ENCODE data around the gene TMEM247. TPM values are rescaled to one million over a fixed set of nuclear protein-coding genes. Genes with fewer than 3 reads are reported as not detected.

TMEM247 gene
- total RNA-seq, 2 donors from 2014 or later: not detected

DNA sequence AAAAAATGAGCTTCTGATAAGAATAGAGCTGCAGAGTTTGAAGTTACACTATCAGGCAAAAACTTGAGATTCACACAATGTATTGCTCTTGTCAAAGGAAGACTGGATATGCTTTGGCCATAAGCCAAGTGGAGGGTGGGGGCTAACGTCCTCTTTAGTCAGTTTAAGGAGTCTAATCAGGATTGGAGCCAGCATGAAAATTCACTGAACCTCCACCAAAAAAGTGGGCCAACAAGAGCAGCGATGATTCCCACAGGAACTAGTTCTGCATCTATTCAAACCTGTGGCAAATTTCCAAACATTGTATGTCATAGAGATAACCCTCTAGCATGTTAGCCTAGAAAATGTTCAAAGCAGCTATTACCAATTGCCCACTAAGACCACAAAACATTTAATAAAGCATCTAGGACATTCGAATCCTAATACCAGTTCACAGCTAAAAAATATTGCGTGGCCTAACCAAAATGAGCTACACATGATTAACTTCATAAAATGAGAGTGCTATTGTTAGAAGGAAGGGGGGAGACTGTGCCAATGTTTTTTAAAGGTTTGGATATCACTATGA, 43.5 kb upstream of the TMEM247 start:
- TF ChIP-seq, protein P1, sequence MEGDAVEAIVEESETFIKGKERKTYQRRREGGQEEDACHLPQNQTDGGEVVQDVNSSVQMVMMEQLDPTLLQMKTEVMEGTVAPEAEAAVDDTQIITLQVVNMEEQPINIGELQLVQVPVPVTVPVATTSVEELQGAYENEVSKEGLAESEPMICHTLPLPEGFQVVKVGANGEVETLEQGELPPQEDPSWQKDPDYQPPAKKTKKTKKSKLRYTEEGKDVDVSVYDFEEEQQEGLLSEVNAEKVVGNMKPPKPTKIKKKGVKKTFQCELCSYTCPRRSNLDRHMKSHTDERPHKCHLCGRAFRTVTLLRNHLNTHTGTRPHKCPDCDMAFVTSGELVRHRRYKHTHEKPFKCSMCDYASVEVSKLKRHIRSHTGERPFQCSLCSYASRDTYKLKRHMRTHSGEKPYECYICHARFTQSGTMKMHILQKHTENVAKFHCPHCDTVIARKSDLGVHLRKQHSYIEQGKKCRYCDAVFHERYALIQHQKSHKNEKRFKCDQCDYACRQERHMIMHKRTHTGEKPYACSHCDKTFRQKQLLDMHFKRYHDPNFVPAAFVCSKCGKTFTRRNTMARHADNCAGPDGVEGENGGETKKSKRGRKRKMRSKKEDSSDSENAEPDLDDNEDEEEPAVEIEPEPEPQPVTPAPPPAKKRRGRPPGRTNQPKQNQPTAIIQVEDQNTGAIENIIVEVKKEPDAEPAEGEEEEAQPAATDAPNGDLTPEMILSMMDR (IDR thresholded peaks at IDR 0.05): no peak
- Histone ChIP-seq H3K9me3 (no peaks in the 10 kb centered on the region), H3K4me3 (no peak overlapping the region), H3K4me1 (peaks cover 0 to 14% of the 10 kb centered on the region in 2 donors), H3K27ac (no peak overlapping the region), H3K36me3 (no peaks in the 10 kb centered on the region), H3K27me3 (no peaks in the 10 kb centered on the region)
- DNase-seq (ENCODE audit: low spot score): no peak

DNA sequence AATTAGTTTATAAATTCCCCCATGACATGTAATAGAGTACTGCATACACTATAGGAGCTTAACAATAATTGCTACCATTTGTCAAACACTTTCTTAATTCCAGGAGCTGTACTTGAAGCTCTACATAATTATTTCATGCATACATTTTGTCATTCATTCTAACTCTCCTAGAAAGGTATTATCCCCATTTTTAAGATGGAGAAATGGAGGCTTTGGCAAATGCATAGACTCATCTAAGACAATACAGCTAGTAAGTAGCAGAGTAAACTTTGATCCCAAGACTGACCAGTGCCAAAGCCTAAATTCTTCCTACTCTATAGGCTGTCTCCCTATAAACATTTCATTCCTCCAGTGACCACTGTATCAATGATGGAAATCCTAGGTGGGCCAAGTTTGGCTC, 42.6 kb upstream of the TMEM247 start:
- Histone ChIP-seq H3K9me3 (no peaks in the 10 kb centered on the region), H3K27me3 (no peaks in the 10 kb centered on the region), H3K4me1 (peaks cover 0 to 14% of the 10 kb centered on the region in 2 donors), H3K4me3 (no peak overlapping the region), H3K36me3 (no peaks in the 10 kb centered on the region), H3K27ac (no peak overlapping the region)
- DNase-seq (ENCODE audit: low spot score): no peak
- TF ChIP-seq, protein P1 (IDR thresholded peaks at IDR 0.05): no peak

DNA sequence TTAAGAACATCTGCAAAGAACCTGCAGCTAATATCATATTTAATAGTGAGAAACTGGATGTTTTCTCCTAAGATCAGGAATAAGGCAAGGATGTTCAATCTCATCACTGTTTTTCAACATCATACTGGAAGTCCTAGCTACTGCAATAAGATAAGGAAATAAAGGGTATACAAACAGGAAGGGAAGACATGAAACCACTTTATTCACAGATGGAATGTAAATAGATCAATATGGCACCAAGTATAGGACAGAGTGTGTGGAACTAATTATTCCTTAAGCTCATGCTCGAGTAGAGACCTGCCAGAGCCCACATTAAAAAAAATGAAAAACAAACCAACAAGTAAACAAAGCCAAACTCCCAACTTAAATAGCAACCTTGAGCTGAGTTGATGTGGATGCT, 41.3 kb upstream of the TMEM247 start:
- no peak for DNase-seq (ENCODE audit: low spot score)
- H3K9me3 ChIP-seq: no peaks in the 10 kb centered on the region
- peaks cover 0 to 14% of the 10 kb centered on the region in 2 donors for H3K4me1 ChIP-seq
- no peaks in the 10 kb centered on the region for H3K36me3 ChIP-seq
- TF ChIP-seq, protein P1 (IDR thresholded peaks at IDR 0.05): no peak
- no peak overlapping the region for H3K27ac ChIP-seq
- H3K4me3 ChIP-seq: no peak overlapping the region
- no peaks in the 10 kb centered on the region for H3K27me3 ChIP-seq

DNA sequence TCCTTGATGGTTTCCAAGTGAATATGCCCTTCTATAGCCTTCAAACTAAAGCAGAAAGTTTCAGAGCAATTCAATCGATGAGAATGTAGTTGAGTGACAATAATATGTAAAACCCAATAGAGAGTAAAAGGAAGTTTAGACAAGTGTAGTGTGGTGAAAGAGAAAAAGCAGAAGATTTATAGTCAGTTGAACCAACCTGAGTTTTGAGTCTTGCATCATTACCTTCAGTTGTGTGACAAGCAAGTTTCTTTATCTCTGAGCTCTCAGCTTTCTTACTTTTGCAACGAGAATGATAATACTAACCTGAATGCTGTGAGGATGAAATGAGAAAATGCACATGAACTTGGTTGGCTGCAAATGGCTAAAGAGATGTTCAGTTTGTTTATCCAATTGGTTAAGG, 40.6 kb upstream of the TMEM247 start:
- Histone ChIP-seq H3K4me3 (no peak overlapping the region), H3K36me3 (no peaks in the 10 kb centered on the region), H3K9me3 (no peaks in the 10 kb centered on the region), H3K27ac (no peak overlapping the region), H3K27me3 (no peaks in the 10 kb centered on the region), H3K4me1 (peaks cover 0 to 14% of the 10 kb centered on the region in 2 donors)
- DNase-seq (ENCODE audit: low spot score): no peak
- TF ChIP-seq, protein P1 (IDR thresholded peaks at IDR 0.05): no peak

DNA sequence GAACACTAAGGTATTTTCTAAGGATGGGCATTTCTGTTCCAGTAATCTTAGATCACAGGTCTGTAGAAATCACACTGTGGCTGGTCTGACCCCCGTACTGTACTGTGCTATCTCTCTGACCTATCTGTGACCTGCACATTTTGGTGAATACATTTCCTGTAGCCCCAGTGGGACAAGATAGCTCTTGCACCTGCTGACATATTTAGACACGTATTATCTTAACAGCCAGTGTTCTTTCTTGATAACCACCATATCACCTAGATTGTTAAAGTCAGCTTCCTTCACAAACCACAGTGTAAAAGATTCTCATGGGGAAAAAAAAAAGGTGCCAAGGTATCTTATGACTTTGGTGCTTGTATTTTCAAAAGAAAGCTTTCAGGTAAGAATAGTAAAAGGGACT, 39.8 kb upstream of the TMEM247 start:
- Histone ChIP-seq H3K27me3 (no peaks in the 10 kb centered on the region), H3K4me1 (peaks cover 0 to 14% of the 10 kb centered on the region in 2 donors), H3K9me3 (no peaks in the 10 kb centered on the region), H3K4me3 (no peak overlapping the region), H3K36me3 (no peaks in the 10 kb centered on the region), H3K27ac (no peak overlapping the region)
- TF ChIP-seq, protein P1 (IDR thresholded peaks at IDR 0.05): no peak
- no peak for DNase-seq (ENCODE audit: low spot score)
